ENCODE results near the gene SH3RF3. TPM values are rescaled to one million over a fixed set of nuclear protein-coding genes. Genes with fewer than 3 reads are reported as not detected.

Gene SH3RF3
- total and polyA plus RNA-seq, 4 experiments from 2014 or later = 0.26 to 2.2 (median 2.1) TPM; not detected in 1

GRCh38 chr2:109125593-109126500 is 3.2 kb upstream of the SH3RF3 start:
- intact Hi-C loops (cut with micrococcal nuclease) = no loop called here
- no peak overlapping the region for H3K4me3 ChIP-seq (ENCODE audit: low read length in 2 of 2)
- no peaks in the 10 kb centered on the region for H3K36me3 ChIP-seq (ENCODE audit: insufficient read depth, low read length)
- Mint-ChIP-seq H3K27me3 (peaks cover 23 to 38% of the 10 kb centered on the region in 2 donors), H3K9me3 (peaks cover 0 to 1% (median 0%) of the 10 kb centered on the region in 8 donors), H3K4me3 (peak overlapping the region in 1 of 8 donors; percentile 9), H3K4me1 (peaks cover 6 to 13% (median 10%) of the 10 kb centered on the region in 4 donors), H3K36me3 (no peaks in the 10 kb centered on the region), H3K27ac (no peak overlapping the region)
- ChIA-PET CTCF (ENCODE audit: partially characterized antibody) (interaction anchor here (1.0 to 4.5 kb wide), 5 partner anchors 8 to 385 kb away, joined by 3 to 38 read pairs (median 4); no protein-coding TSS in a partner anchor), POLR2A (ENCODE audit: partially characterized antibody) (no interaction called here)
- peaks cover 15% of the 10 kb centered on the region for H3K4me1 ChIP-seq (ENCODE audit: insufficient read depth, low read length)
- H3K9me3 ChIP-seq (ENCODE audit: control insufficient read depth in 1 of 2, low read length in 2 of 2) = no peaks in the 10 kb centered on the region
- DNase-seq = no peak
- no peak overlapping the region for H3K27ac ChIP-seq (ENCODE audit: low read depth, low read length)
- peaks cover 5% of the 10 kb centered on the region for H3K27me3 ChIP-seq (ENCODE audit: insufficient read depth, low read length)

- CTCF ChIA-PET (ENCODE audit: partially characterized antibody) = interaction anchor here (1.0 to 4.5 kb wide), 4 partner anchors 137 to 384 kb away, joined by 3 to 38 read pairs (median 4); no protein-coding TSS in a partner anchor
- Mint-ChIP-seq H3K27ac (no peak overlapping the region), H3K9me3 (peaks cover 0 to 1% (median 0%) of the 10 kb centered on the region in 8 donors), H3K4me1 (peaks cover 6 to 14% (median 10%) of the 10 kb centered on the region in 4 donors), H3K4me3 (peak overlapping the region in 2 of 8 donors; percentile 9 to 46), H3K36me3 (no peaks in the 10 kb centered on the region), H3K27me3 (peaks cover 23 to 40% of the 10 kb centered on the region in 2 donors)
- DNase-seq = no peak
- Histone ChIP-seq H3K4me1 (ENCODE audit: insufficient read depth, low read length) (peaks cover 15% of the 10 kb centered on the region), H3K27ac (ENCODE audit: low read depth, low read length) (no peak overlapping the region), H3K4me3 (ENCODE audit: low read length in 2 of 2) (no peak overlapping the region), H3K9me3 (ENCODE audit: control insufficient read depth in 1 of 2, low read length in 2 of 2) (no peaks in the 10 kb centered on the region), H3K36me3 (ENCODE audit: insufficient read depth, low read length) (no peaks in the 10 kb centered on the region), H3K27me3 (ENCODE audit: insufficient read depth, low read length) (peaks cover 5% of the 10 kb centered on the region)
- intact Hi-C loops (cut with micrococcal nuclease) = no loop called here
- POLR2A ChIA-PET (ENCODE audit: partially characterized antibody) = no interaction called here
Observed at GRCh38 chr2:109126501-109126860, 2.5 kb upstream of the SH3RF3 start.

DNA sequence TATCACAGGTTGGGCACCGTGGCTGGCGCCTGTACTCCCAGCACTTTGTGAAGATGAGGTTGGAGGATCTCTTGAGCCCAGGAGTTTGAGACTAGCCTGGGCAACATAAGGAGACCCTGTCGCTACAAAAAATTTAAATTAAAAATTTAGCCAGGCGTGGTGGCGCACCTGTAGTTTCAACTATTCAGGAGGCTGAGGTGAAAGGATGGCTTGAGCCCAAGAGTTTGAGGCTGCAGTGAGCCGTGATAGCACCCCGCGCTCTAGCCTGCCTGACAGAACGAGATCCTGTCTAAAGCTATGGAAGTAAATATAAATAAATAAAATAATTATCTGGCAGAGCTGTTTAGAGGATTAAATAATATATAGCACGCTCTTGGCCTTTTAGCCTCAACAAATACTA is 1.4 kb upstream of the SH3RF3 start:
- Mint-ChIP-seq H3K27ac (no peak overlapping the region), H3K36me3 (no peaks in the 10 kb centered on the region), H3K27me3 (peaks cover 20 to 39% of the 10 kb centered on the region in 2 donors), H3K4me1 (peaks cover 6 to 14% (median 10%) of the 10 kb centered on the region in 4 donors), H3K9me3 (peaks cover 0 to 1% (median 0%) of the 10 kb centered on the region in 8 donors), H3K4me3 (peak overlapping the region; percentile 71 to 85 (median 80))
- no peak overlapping the region for H3K4me3 ChIP-seq (ENCODE audit: low read length in 2 of 2)
- CTCF ChIA-PET (ENCODE audit: partially characterized antibody) = interaction anchor here (0.6 to 4.5 kb wide), 10 partner anchors 9 to 387 kb away, joined by 3 to 38 read pairs (median 4); no protein-coding TSS in a partner anchor
- intact Hi-C loops (cut with micrococcal nuclease) = no loop called here
- peaks cover 15% of the 10 kb centered on the region for H3K4me1 ChIP-seq (ENCODE audit: insufficient read depth, low read length)
- no peak for DNase-seq
- no peak overlapping the region for H3K27ac ChIP-seq (ENCODE audit: low read depth, low read length)
- POLR2A ChIA-PET (ENCODE audit: partially characterized antibody) = interaction anchor here (0.7 kb wide), 1 partner anchor 96 kb away, joined by 4 read pairs; no protein-coding TSS in a partner anchor
- no peaks in the 10 kb centered on the region for H3K36me3 ChIP-seq (ENCODE audit: insufficient read depth, low read length)
- H3K27me3 ChIP-seq (ENCODE audit: insufficient read depth, low read length) = peaks cover 5% of the 10 kb centered on the region
- H3K9me3 ChIP-seq (ENCODE audit: control insufficient read depth in 1 of 2, low read length in 2 of 2) = no peaks in the 10 kb centered on the region

DNA sequence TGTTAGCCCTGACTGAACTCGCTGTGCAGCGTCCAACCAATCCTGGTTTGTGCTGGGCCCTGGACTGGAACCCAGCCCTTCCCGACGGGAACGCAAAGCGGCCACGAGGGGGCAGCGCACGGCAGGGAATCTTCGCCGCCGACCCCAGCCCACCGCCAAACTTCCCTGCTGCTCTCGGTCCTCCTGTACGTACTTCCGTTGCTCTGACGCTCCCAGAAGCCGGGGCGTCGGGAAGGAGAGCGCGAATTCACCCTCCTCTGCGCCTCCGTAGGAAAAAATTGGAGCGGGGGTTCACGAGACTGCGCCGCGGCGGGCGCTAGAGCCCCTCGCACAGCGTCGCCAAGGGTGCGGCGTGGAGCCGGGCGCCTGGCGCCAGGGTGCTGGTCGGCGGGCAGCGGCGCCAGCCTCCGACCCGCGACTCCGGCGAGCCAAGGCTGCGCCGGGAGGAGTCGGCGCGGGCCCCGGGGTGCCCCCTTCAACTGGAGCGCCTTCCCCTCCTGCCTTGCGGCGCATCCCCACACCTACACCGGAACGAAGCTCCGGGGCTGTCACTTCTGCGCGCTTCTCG is 873 bp upstream of the SH3RF3 start:
- POLR2A ChIA-PET (ENCODE audit: partially characterized antibody) = interaction anchor here (1.6 to 2.9 kb wide), 2 partner anchors 96 to 382 kb away, joined by 8 to 19 read pairs; no protein-coding TSS in a partner anchor
- peak; percentile 32 to 56 (median 54) for DNase-seq
- H3K27ac ChIP-seq (ENCODE audit: low read depth, low read length) = no peak overlapping the region

GRCh38 chr2:109129356-109129920 is 433 bp downstream of the SH3RF3 start:
- POLR2A ChIA-PET (ENCODE audit: partially characterized antibody) = interaction anchor here (1.6 to 2.9 kb wide), 2 partner anchors 98 to 380 kb away, joined by 8 to 19 read pairs; no protein-coding TSS in a partner anchor
- peaks cover 24 to 38% of the 10 kb centered on the region in 2 donors for H3K27me3 Mint-ChIP-seq
- no peak overlapping the region for H3K27ac Mint-ChIP-seq
- CTCF ChIA-PET (ENCODE audit: partially characterized antibody) = interaction anchor here (0.6 to 4.5 kb wide), 6 partner anchors 98 to 511 kb away, joined by 3 to 38 read pairs (median 4); no protein-coding TSS in a partner anchor
- H3K9me3 Mint-ChIP-seq = peaks cover 0 to 1% (median 0%) of the 10 kb centered on the region in 8 donors
- intact Hi-C loops (cut with micrococcal nuclease) = loop anchor here (2.0 kb wide), 2 partner anchors 15 to 201 kb away; no protein-coding TSS in a partner anchor
- H3K4me3 ChIP-seq (ENCODE audit: low read length in 2 of 2) = peak overlapping the region in 1 of 2 donors; percentile 63
- H3K36me3 ChIP-seq (ENCODE audit: insufficient read depth, low read length) = no peaks in the 10 kb centered on the region
- peaks cover 6 to 14% (median 10%) of the 10 kb centered on the region in 4 donors for H3K4me1 Mint-ChIP-seq
- H3K4me3 Mint-ChIP-seq = peak overlapping the region in 6 of 8 donors; percentile 24 to 73 (median 42)
- H3K27me3 ChIP-seq (ENCODE audit: insufficient read depth, low read length) = peaks cover 5% of the 10 kb centered on the region
- no peaks in the 10 kb centered on the region for H3K36me3 Mint-ChIP-seq
- no peak overlapping the region for H3K27ac ChIP-seq (ENCODE audit: low read depth, low read length)
- no peaks in the 10 kb centered on the region for H3K9me3 ChIP-seq (ENCODE audit: control insufficient read depth in 1 of 2, low read length in 2 of 2)
- peaks cover 15% of the 10 kb centered on the region for H3K4me1 ChIP-seq (ENCODE audit: insufficient read depth, low read length)
- peak in 4 of 5 donors; percentile 25 to 48 (median 27) for DNase-seq

More for the DNA sequence above, 873 bp upstream of the SH3RF3 start:
- Mint-ChIP-seq H3K27me3 (peaks cover 20 to 39% of the 10 kb centered on the region in 2 donors), H3K27ac (peak overlapping the region in 2 of 7 donors; percentile 12 to 59), H3K36me3 (no peaks in the 10 kb centered on the region), H3K4me1 (peaks cover 6 to 14% (median 10%) of the 10 kb centered on the region in 4 donors), H3K4me3 (peak overlapping the region; percentile 72 to 86 (median 80)), H3K9me3 (peaks cover 0 to 1% (median 0%) of the 10 kb centered on the region in 8 donors)
- CTCF ChIA-PET (ENCODE audit: partially characterized antibody) = interaction anchor here (0.6 to 4.5 kb wide), 13 partner anchors 9 to 383 kb away, joined by 3 to 38 read pairs (median 4); no protein-coding TSS in a partner anchor
- intact Hi-C loops (cut with micrococcal nuclease) = loop anchor here (1.0 to 2.0 kb wide), 5 partner anchors 17 to 273 kb away; no protein-coding TSS in a partner anchor
- peaks cover 15% of the 10 kb centered on the region for H3K4me1 ChIP-seq (ENCODE audit: insufficient read depth, low read length)
- H3K4me3 ChIP-seq (ENCODE audit: low read length in 2 of 2) = peak overlapping the region; percentile 11 to 63
- peaks cover 5% of the 10 kb centered on the region for H3K27me3 ChIP-seq (ENCODE audit: insufficient read depth, low read length)
- no peaks in the 10 kb centered on the region for H3K9me3 ChIP-seq (ENCODE audit: control insufficient read depth in 1 of 2, low read length in 2 of 2)
- H3K36me3 ChIP-seq (ENCODE audit: insufficient read depth, low read length) = no peaks in the 10 kb centered on the region

GRCh38 chr2:109129921-109130722 is 1.1 kb downstream of the SH3RF3 start:
- ChIA-PET POLR2A (ENCODE audit: partially characterized antibody) (interaction anchor here (2.9 kb wide), 1 partner anchor 98 kb away, joined by 19 read pairs; no protein-coding TSS in a partner anchor), CTCF (ENCODE audit: partially characterized antibody) (interaction anchor here (0.6 kb wide), 1 partner anchor 109 kb away, joined by 3 read pairs; no protein-coding TSS in a partner anchor)
- Histone ChIP-seq H3K9me3 (ENCODE audit: control insufficient read depth in 1 of 2, low read length in 2 of 2) (no peaks in the 10 kb centered on the region), H3K4me3 (ENCODE audit: low read length in 2 of 2) (no peak overlapping the region), H3K27ac (ENCODE audit: low read depth, low read length) (no peak overlapping the region), H3K36me3 (ENCODE audit: insufficient read depth, low read length) (no peaks in the 10 kb centered on the region), H3K27me3 (ENCODE audit: insufficient read depth, low read length) (peaks cover 5% of the 10 kb centered on the region), H3K4me1 (ENCODE audit: insufficient read depth, low read length) (peaks cover 15% of the 10 kb centered on the region)
- peaks cover 0 to 1% (median 0%) of the 10 kb centered on the region in 8 donors for H3K9me3 Mint-ChIP-seq
- peak overlapping the region; percentile 84 to 96 (median 87) for H3K4me3 Mint-ChIP-seq
- H3K27ac Mint-ChIP-seq = peak overlapping the region in 3 of 7 donors; percentile 64 to 86 (median 81)
- intact Hi-C loops (cut with micrococcal nuclease) = loop anchor here (2.0 kb wide), 2 partner anchors 15 to 201 kb away; no protein-coding TSS in a partner anchor
- no peaks in the 10 kb centered on the region for H3K36me3 Mint-ChIP-seq
- peaks cover 21 to 34% of the 10 kb centered on the region in 2 donors for H3K27me3 Mint-ChIP-seq
- H3K4me1 Mint-ChIP-seq = peaks cover 6 to 14% (median 10%) of the 10 kb centered on the region in 4 donors
- DNase-seq = peak in 2 of 5 donors; percentile 10 to 12
